Measurements from ENCODE around the gene ANKZF1.
A peak's percentile ranks its signal among the peaks of the same experiment; 100 is the strongest.
"Not testable (repeated sequence)": the region's sequence is repeated elsewhere in the genome, so short reads cannot be mapped to it uniquely, and the experiment has no call there.

Gene ANKZF1, protein sequence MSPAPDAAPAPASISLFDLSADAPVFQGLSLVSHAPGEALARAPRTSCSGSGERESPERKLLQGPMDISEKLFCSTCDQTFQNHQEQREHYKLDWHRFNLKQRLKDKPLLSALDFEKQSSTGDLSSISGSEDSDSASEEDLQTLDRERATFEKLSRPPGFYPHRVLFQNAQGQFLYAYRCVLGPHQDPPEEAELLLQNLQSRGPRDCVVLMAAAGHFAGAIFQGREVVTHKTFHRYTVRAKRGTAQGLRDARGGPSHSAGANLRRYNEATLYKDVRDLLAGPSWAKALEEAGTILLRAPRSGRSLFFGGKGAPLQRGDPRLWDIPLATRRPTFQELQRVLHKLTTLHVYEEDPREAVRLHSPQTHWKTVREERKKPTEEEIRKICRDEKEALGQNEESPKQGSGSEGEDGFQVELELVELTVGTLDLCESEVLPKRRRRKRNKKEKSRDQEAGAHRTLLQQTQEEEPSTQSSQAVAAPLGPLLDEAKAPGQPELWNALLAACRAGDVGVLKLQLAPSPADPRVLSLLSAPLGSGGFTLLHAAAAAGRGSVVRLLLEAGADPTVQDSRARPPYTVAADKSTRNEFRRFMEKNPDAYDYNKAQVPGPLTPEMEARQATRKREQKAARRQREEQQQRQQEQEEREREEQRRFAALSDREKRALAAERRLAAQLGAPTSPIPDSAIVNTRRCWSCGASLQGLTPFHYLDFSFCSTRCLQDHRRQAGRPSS

DNA sequence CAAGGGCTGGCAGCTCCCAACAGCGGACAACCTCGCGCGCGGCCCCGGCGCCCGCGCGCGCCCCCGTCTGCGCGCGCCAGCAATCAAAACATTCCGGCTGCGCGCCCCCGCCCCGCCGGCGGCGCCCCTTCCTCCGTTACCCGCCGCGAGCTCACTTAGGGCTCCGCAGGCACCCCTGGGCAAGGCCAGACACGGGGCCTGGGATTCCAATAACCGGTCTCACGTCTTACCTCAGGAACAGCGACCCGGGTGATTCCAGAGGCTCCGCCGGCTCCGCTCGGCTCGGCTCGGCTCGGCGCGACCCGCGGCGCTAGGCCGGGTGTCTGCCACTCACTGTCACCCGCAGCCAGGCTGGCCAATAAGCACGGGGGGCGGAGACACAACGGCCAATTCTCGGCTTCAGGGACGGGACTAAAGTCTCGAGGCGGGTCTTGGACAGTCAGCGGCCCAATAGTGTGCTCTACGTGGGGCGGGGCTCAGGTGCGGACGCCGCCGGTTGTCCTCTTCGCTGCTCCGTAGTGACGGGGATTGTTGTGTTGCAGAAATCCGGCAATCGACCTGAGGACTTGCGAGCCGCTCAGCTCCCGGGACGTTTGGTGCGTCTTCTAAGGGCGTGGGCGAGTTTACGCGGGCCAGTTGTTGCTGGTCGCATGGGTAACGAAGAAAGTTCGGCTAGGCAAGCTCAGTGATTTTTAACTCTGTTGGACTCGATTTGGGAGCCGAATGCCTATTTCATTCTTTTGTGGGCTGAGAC is at the start of gene ANKZF1, which contains the start of gene ATG9A:
TSS of gene ANKZF1 (plus strand) at position 502 of the 754 bp plus-strand sequence. CDS start 452 bp downstream, outside the sequence.
TSS of gene ATG9A (minus strand) at position 332 of the 754 bp plus-strand sequence. CDS start 1,612 bp downstream, outside the sequence.
- peak; percentile 93 to 94 for DNase-seq (ENCODE audit: extremely low read depth in 1 of 2, low read depth in 1 of 2)

DNA sequence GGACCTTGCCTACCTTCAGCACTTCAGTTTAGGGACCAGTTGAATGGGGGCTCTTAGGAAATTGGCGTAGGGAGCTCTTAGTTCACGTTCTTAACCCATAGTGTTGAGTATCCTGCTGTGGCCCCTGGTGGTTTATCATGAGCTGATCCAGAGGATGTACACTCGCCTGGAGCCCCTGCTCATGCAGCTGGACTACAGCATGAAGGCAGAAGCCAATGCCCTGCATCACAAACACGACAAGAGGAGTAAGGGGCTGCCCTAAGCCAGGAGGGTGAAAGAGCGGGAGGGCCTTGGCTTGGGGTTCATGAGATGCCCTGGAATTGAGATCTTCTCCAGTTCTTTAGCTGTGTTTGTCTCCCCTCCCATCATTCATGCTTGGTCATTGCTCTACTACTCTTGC is 48.6 kb upstream of the ANKZF1 start:
- DNase-seq (ENCODE audit: extremely low read depth in 1 of 2, low read depth in 1 of 2), result no peak

DNA sequence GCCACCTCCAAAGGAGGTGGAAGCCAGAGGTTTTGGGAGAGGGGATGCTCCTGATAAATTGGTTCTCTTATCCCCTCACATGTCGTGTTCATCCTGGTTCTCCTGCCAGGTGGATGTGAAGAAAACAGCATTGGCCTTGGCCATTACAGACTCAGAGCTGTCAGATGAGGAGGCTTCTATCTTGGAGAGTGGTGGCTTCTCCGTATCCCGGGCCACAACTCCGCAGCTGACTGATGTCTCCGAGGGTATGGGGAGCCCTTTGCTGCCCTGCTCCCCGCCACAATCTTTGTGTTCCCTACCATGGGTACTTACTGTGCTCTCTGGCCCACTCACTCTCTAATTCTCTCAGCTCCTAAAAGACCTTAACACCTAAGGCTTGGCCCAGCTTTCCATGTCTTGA is 48.1 kb upstream of the ANKZF1 start:
- DNase-seq (ENCODE audit: extremely low read depth in 1 of 2, low read depth in 1 of 2), result no peak

DNA sequence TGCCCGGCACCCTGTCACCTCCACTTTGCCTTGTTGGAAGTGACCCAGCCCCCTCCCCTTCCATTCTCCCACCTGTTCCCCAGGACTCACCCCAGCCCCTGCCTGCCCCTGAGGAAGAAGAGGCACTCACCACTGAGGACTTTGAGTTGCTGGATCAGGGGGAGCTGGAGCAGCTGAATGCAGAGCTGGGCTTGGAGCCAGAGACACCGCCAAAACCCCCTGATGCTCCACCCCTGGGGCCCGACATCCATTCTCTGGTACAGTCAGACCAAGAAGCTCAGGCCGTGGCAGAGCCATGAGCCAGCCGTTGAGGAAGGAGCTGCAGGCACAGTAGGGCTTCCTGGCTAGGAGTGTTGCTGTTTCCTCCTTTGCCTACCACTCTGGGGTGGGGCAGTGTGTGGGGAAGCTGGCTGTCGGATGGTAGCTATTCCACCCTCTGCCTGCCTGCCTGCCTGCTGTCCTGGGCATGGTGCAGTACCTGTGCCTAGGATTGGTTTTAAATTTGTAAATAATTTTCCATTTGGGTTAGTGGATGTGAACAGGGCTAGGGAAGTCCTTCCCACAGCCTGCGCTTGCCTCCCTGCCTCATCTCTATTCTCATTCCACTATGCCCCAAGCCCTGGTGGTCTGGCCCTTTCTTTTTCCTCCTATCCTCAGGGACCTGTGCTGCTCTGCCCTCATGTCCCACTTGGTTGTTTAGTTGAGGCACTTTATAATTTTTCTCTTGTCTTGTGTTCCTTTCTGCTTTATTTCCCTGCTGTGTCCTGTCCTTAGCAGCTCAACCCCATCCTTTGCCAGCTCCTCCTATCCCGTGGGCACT is 47.1 kb upstream of the ANKZF1 start:
- no peak for DNase-seq (ENCODE audit: extremely low read depth in 1 of 2, low read depth in 1 of 2)

DNA sequence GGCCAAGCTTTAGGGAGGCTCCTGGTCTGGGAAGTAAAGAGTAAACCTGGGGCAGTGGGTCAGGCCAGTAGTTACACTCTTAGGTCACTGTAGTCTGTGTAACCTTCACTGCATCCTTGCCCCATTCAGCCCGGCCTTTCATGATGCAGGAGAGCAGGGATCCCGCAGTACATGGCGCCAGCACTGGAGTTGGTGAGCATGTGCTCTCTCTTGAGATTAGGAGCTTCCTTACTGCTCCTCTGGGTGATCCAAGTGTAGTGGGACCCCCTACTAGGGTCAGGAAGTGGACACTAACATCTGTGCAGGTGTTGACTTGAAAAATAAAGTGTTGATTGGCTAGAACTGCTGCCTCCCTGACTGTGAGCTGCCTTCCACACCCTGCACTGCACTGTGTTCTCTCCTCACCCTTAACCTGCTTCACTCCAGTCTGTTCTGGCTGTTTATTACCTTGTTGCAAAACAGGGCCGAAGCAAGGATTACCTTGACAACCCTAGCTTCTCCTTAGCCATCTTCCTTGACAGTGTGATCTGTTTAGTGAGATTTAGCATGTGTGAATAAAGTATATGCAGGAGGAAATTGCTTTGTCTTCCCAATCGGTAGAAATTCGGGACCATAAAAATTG is 46.3 kb upstream of the ANKZF1 start:
- DNase-seq (ENCODE audit: extremely low read depth in 1 of 2, low read depth in 1 of 2), result no peak

DNA sequence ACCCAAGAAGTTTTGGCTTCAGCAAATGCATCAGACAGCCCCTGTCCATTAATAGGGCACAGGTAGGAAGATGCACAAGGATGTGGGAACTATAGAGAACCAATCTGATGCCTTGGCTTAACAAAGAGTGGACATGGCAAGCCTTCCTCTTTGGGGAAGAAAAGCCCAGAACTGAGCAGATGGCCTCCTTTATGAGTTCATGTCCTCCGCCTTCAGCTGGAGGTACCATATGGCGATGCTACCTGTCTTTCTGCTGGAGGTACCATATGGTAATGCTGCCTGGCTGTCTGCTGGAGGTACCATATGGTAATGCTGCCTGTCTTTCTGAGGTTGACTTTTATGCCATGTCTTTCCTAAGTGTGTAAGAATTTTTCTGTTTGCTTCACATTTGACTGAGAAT is 45.5 kb upstream of the ANKZF1 start:
- DNase-seq (ENCODE audit: extremely low read depth in 1 of 2, low read depth in 1 of 2), result no peak

DNA sequence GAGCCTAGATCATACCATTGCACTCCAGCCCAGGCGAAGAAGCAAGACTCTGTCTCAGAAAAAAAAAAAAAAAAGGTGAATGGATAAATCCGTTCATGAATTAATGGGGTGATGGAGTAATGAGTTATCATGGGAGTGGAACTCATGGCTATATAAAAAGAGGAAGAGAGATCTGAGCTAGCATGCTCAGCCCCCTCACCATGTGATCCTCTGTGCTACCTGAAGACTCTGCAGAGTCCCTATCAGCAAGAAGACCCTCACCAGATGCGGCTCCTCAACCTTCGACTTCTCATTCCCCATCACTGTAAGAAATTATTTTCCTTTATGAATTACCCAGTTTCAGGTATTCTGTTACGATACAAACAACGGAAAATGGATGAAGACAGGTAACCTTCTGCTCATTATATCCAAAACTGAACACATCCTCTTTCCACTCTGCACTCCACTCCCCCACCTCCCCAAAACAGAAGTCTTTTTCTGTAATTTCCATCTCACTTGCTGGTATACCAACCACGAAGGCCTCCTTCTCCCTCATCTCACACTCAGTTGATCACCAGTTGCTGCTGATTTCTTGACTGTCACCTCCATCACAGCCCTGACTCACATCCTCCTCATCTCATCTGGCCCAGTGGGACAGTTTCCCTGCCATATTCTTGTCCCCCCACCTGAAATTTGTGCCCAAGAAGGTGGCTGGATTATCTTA is 42.7 kb upstream of the ANKZF1 start:
- DNase-seq (ENCODE audit: extremely low read depth in 1 of 2, low read depth in 1 of 2), result no peak

DNA sequence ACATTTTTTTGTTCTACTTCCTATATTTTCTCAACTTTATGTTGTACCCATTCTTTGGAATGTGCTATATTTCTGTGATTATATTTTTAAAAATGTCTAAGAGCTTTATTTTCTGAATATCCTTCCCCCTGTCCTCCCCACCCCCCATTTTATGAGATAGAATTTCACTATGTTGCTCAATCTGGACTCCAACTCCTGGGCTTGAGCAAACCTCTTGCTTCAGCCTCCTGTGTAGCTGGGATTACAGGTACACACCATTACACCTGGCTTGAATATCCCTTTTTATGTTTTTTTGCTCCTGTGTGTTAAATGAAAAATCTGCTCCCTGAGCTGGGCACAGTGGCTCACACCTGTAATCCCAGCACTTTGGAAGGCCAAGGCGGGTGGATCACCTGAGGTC is 32.2 kb upstream of the ANKZF1 start:
- DNase-seq (ENCODE audit: extremely low read depth in 1 of 2, low read depth in 1 of 2), result no peak

DNA sequence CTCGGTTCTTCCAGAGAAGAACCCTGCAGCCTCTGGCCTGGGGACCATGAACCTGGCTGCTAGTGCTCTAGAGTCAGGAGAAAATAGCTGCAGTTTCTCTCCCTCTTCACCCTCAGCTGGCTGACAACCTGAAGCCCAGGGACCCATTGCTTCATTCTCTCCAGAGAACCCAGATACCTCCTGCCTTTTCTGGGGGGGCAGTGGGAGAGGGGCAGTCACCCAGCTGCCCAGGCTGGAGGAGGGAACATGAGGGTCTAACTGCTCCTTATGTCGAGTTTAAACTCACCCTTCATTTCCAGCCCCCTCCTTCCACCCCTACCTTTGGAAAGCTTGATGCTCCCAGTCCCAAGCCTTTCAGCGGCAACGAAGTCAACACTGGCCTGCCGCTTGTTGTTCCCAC is 30.6 kb upstream of the ANKZF1 start:
- DNase-seq (ENCODE audit: extremely low read depth in 1 of 2, low read depth in 1 of 2), result no peak

DNA sequence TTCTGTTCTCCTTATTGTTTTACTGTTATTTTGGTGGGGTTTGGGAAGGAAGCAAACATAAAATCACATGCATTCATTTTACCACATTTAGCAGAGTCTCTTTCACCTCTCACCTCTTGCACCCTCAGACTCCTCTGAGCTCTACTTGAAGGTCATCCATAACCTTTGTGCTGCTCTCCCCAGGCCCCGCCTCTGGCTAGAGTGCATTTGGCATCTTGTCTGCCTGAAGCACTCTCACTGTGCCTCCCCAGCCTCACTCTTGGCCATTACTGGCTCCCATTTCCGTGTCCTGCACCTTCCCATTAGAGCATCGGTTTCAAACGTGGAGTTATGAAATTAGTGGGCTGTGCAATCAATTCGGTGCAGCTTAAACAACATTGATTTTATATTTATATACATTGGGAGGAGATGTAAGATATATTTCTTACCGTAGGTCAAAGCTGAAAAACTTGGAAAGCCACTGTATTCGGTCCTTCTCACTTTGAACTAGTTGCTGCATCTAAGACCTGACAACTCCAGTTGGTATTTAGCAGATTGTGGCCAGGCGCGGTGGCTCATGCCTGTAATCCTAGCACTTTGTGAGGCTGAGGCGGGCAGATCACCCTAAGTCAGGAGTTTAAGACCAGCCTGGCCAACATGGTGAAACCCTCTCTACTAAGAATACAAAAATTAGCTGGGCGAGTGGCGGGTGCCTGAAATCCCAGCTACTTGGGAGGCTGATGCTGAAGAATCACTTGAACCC is 30.0 kb upstream of the ANKZF1 start:
- DNase-seq (ENCODE audit: extremely low read depth in 1 of 2, low read depth in 1 of 2), result no peak

DNA sequence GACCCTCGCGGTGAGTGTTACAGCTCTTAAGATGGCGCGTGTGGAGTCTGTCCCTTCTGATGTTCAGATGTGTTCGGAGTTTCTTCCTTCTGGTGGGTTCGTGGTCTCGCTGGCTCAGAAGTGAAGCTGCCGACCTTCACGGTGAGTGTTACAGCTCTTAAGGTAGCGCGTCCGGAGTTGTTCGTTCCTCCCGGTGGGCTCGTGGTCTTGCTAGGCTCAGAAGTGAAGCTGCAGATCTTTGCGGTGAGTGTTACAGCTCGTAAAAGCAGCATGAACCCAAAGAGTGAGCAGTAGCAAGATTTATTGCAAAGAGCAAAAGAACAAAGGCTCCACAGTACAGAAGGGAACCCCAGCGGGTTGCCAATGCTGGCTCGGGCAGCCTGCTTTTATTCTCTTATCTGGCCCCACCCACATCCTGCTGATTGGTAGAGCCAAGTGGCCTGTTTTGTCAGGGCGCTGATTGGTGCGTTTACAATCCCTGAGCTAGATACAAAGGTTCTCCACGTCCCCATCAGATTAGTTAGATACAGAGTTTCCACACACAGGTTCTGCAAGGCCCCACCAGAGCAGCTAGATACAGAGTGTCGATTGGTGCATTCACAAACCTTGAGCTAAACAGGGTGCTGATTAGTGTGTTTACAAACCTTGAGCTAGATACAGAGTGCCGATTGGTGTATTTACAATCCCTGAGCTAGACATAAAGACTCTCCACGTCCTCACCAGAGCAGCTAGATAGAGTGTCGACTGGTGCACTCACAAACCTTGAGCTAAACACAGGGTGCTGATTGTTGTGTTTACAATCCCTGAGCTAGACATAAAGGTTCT is 28.9 kb upstream of the ANKZF1 start:
- not testable (repeated sequence) for DNase-seq (ENCODE audit: extremely low read depth in 1 of 2, low read depth in 1 of 2)

DNA sequence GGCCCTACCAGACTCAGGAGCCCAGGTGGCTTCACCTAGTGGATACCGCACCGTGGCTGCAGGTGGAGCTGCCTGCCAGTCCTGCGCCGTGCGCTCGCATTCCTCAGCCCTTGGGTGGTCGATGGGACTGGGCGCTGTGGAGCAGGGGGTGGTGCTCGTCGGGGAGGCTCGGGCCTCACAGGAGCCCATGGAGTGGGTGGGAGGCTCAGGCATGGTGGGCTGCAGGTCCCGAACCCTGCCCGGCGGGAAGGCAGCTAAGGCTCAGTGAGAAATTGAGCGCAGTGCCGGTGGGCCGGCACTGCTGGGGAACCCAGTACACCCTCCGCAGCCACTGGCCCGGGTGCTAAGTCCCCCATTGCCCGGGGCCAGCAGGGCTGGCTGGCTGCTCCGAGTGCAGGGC is 28.3 kb upstream of the ANKZF1 start:
- DNase-seq (ENCODE audit: extremely low read depth in 1 of 2, low read depth in 1 of 2), result not testable (repeated sequence)

DNA sequence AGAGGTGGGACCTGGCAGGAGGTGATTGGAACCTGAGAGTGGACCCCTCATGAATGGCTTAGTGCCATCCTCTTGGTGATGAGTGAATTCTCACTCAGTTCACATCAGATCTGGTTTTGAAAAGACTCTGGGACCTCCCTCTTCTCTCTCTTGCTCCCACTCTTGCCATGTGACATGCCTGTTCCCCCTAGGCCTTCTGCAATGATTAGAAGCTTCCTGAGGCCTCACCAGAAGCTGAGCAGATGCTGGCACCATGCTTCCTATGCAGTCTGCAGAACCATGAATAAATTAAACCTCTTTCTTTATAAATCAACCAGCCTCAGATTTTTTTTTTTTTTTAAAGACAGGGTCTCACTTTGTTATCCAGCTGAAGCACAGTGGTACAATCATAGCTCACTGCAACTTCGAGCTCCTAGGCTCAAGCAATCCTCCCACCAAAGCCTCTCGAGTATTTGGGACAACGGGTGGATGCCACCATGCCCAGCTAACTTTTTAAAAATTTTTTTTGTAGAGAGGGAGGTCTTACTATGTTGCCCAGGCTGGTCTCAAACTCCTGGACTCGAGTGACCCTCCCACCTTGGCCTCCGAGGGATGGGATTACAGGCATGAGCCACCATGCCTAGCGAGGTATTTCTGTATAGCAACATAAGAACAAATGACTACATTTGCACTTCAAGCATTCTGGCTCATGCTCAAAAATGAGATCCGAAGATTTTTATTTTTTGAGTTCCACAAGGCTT is 25.0 kb upstream of the ANKZF1 start:
- no peak for DNase-seq (ENCODE audit: extremely low read depth in 1 of 2, low read depth in 1 of 2)

DNA sequence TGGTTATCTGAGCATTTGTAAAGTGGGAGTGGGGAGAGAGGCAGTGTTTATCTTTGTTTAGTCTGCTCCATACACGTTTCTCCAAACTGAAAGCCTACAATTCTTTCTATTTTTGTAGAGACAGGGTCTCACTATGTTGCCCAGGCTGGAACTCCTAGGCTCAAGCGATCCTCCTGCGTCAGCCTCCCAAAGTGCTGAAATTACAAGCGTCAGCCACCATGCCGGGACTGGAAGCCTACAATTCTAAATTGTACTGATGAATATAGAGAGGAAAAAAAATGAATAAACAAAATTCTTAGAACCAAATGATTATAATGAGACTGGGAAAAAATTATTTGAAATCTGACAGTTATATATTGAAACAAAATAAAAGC is 24.5 kb upstream of the ANKZF1 start:
- no peak for DNase-seq (ENCODE audit: extremely low read depth in 1 of 2, low read depth in 1 of 2)

DNA sequence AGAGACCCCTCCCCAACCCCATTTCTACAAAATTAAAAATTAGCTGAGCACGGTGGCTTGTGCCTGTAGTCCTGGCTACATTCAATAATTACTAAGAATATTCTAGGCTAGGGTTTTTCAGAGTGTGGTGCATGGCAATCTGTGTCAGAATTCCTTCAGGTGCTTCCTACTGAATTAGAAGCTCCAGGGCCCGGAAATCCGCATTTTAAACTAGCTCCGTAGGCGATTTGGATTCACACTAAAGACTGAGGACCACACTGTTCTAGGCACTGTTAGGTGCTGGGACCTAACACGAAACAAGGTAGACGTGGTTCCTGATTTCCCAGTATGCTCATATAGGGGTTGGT is 23.7 kb upstream of the ANKZF1 start:
- DNase-seq (ENCODE audit: extremely low read depth in 1 of 2, low read depth in 1 of 2), result no peak

DNA sequence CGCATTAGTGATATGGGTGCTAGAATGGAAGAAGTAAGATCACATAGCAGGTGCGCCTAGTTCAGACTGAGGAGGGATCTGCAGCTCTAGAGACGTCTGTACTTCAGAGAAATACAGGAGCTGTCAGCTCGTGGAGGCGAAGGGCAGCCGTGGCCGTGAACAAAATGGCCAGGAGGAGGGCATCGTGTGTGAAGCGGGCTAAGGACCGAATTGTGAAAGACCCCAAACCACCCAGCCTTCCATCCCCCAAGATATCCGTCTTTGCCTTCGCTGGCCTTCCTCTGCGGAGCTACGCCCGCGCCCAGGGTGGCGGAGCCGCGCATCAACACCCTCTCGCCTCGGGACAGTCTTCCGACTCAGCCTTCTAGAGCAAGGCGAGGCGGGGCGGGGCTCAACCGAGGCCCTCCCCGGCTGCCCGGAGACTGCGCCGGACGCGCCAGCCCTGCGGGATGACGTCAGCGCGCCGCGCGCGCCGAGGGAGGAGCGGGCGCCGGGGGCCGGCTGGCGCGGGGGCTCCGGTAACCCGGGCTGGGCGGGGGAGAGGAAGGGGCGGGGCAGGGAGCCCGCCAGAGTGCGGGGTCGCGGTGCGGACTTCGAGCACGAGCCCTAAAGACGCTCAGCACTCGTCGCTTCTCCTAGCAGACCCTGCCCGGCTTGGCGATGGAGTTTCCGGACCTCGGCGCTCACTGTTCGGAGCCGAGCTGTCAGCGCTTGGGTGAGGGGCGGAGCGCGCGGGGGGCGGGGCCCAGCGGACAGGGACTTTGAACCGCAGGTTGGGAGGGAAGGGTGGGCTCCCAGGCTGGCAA is 23.1 kb upstream of the ANKZF1 start, which contains the start of gene ZFAND2B:
TSS of gene ZFAND2B (plus strand) at position 455 of the 806 bp plus-strand sequence. CDS start at position 661, 206 bp downstream.
- DNase-seq (ENCODE audit: extremely low read depth in 1 of 2, low read depth in 1 of 2), result peak; percentile 88 to 93
